ENCODE results near the gene CTCFL. TPM values are rescaled to one million over a fixed set of nuclear protein-coding genes. Genes with fewer than 3 reads are reported as not detected.

Gene CTCFL
- total and polyA plus RNA-seq, 4 donors, result 0.05 to 0.08 (median 0.08) TPM; not detected in 1

GRCh38 chr20:57532104-57532503, 7.2 kb upstream of the CTCFL start:
- Histone ChIP-seq H3K27ac (ENCODE audit: low read depth in 1 of 2, low read length in 2 of 2) (peak overlapping the region; percentile 88 to 90), H3K9ac (ENCODE audit: low read depth in 1 of 2, low read length in 2 of 2) (peak overlapping the region; percentile 36 to 84), H3K36me3 (ENCODE audit: control insufficient read depth in 4 of 4, insufficient read depth in 3 of 4, low read depth in 1 of 4, low read length in 3 of 4) (no peaks in the 10 kb centered on the region)

More at GRCh38 chr20:57532104-57532503, 7.2 kb upstream of the CTCFL start:
- TF ChIP-seq JUND (IDR thresholded peaks at IDR 0.05), result peak; percentile 48 to 94
- peak; percentile 97 for TF ChIP-seq FOXA1 (IDR thresholded peaks at IDR 0.05)
- TF ChIP-seq SP1 (IDR thresholded peaks at IDR 0.05), result peak; percentile 95
- peak; percentile 96 for TF ChIP-seq FOXA2 (IDR thresholded peaks at IDR 0.05)
- TF ChIP-seq ZBTB33 (IDR thresholded peaks at IDR 0.05), result peak; percentile 93
- TF ChIP-seq TAF1 (conservative IDR thresholded peaks at IDR 0.05), result no peak
- TF ChIP-seq ATF3 (IDR thresholded peaks at IDR 0.05), result no peak
- TF ChIP-seq GABPA (IDR thresholded peaks at IDR 0.05 in 1 of 2, conservative IDR thresholded peaks at IDR 0.05 in 1 of 2), result no peak
- TF ChIP-seq CTCF (IDR thresholded peaks at IDR 0.05; ENCODE audit: low read depth, low read length, missing input control), result no peak
- peak; percentile 95 to 99 for TF ChIP-seq HNF4A (conservative IDR thresholded peaks at IDR 0.05)
- peak; percentile 78 for TF ChIP-seq HNF4G (IDR thresholded peaks at IDR 0.05)
- TF ChIP-seq NR2F2 (IDR thresholded peaks at IDR 0.05), result no peak
- peak; percentile 71 for TF ChIP-seq REST (IDR thresholded peaks at IDR 0.05)
- no peak for TF ChIP-seq EGR1 (IDR thresholded peaks at IDR 0.05; ENCODE audit: low read depth in 2 of 2)
- TF ChIP-seq RAD21 (IDR thresholded peaks at IDR 0.05), result peak; percentile 64 to 66
- peak; percentile 83 for TF ChIP-seq YY1 (IDR thresholded peaks at IDR 0.05)
- TF ChIP-seq RXRA (IDR thresholded peaks at IDR 0.05), result peak; percentile 93 to 100
- peak; percentile 88 for TF ChIP-seq MAX (IDR thresholded peaks at IDR 0.05)
- Histone ChIP-seq H3K27me3 (ENCODE audit: control insufficient read depth in 4 of 4, insufficient read depth in 4 of 4, low read length in 3 of 4) (no peaks in the 10 kb centered on the region), H3K9me3 (ENCODE audit: control insufficient read depth in 4 of 4, low read length in 3 of 4) (no peaks in the 10 kb centered on the region), H3K4me3 (ENCODE audit: low read depth in 1 of 3, low read length in 3 of 3) (no peak overlapping the region), H3K4me1 (ENCODE audit: control insufficient read depth in 4 of 4, insufficient read depth in 4 of 4, low read length in 3 of 4) (peaks cover 4 to 43% (median 29%) of the 10 kb centered on the region in 4 donors)
- DNase-seq (ENCODE audit: low spot score), result no peak
- WGBS, result 32% methylated on average over 2 of the region's 2 CpGs

All from liver (tissue), 9 donors.